Measurements from ENCODE around the gene STARD8.

DNA sequence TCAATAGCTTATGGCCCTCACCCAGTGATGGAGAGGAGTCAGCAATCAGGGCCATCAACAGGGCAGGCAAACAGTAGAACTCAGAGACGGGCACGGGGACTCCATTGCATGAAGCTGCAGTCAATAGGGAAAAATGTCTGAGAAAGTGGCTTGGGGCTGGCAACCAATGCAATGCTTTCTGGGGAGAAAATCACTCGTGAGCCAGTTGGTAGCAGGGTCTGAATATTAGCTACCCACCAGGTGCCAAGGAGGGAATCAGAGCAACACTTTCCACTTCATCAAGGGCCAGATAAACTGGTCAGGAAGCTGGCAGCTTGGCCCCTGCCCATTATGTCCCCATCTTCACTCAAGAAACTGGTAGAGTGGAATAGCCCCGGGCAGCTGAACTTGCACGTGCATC lies 80.7 kb downstream of the STARD8 start:
- TF ChIP-seq, protein P1, sequence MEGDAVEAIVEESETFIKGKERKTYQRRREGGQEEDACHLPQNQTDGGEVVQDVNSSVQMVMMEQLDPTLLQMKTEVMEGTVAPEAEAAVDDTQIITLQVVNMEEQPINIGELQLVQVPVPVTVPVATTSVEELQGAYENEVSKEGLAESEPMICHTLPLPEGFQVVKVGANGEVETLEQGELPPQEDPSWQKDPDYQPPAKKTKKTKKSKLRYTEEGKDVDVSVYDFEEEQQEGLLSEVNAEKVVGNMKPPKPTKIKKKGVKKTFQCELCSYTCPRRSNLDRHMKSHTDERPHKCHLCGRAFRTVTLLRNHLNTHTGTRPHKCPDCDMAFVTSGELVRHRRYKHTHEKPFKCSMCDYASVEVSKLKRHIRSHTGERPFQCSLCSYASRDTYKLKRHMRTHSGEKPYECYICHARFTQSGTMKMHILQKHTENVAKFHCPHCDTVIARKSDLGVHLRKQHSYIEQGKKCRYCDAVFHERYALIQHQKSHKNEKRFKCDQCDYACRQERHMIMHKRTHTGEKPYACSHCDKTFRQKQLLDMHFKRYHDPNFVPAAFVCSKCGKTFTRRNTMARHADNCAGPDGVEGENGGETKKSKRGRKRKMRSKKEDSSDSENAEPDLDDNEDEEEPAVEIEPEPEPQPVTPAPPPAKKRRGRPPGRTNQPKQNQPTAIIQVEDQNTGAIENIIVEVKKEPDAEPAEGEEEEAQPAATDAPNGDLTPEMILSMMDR (IDR thresholded peaks at IDR 0.05; ENCODE audit: low read depth, low read length): no peak
- TF ChIP-seq EZH2phosphoT487 (IDR thresholded peaks at IDR 0.05; ENCODE audit: low read depth): no peak

Data from OCI-LY3 (cell line).